Activated CD8-positive, alpha-beta T cell treated with anti-CD3 and anti-CD28 coated beads, Interleukin-2, amount 10 ng/mL, durations not matched to agents 7 days and 5 days (primary cell): ENCODE measurements around the gene SH2D1B. TPM values are rescaled to one million over a fixed set of nuclear protein-coding genes. Genes with fewer than 3 reads are reported as not detected.
"Not testable (repeated sequence)": the region's sequence is repeated elsewhere in the genome, so short reads cannot be mapped to it uniquely, and the experiment has no call there.

Experiments used
- ATAC-seq: fragments of 150-1000 bp; cut with Tn5 transposase; one replicate; pipeline ENCODE4 v1.10.0; 2021; ENCODE audit warnings: moderate library complexity
- CTCF ChIA-PET: fragments of 350-600 bp; sonication (Branson Sonifier 250); formaldehyde crosslinking; loops from one replicate; lab custom pipeline; 2021; ENCODE audit warnings: antibody characterized with exemption; lab: Charles Lee
- POLR2A ChIA-PET: fragments of 350-600 bp; sonication (Branson Sonifier 250); formaldehyde crosslinking; loops from one replicate; lab custom pipeline; 2021; ENCODE audit warnings: antibody characterized with exemption; lab: Charles Lee
- DNase-seq: peaks from one replicate; pipeline ENCODE4 v3.0.0-alpha.2; 2020
- H3K27ac Mint-ChIP-seq: one replicate; pipeline ENCODE4 v1.8.0; 2021; ENCODE audit warnings: mild to moderate bottlenecking, mixed read lengths
- H3K27me3 Mint-ChIP-seq: one replicate; pipeline ENCODE4 v1.8.0; 2021; ENCODE audit warnings: low read depth, mixed read lengths
- H3K36me3 Mint-ChIP-seq: one replicate; pipeline ENCODE4 v1.8.0; 2021; ENCODE audit warnings: low read depth, mixed read lengths
- H3K4me1 Mint-ChIP-seq: one replicate; pipeline ENCODE4 v1.8.0; 2021; ENCODE audit warnings: low read depth, mixed read lengths
- H3K4me3 Mint-ChIP-seq: one replicate; pipeline ENCODE4 v1.8.0; 2021; ENCODE audit warnings: mild to moderate bottlenecking, mixed read lengths
- H3K9me3 Mint-ChIP-seq: one replicate; pipeline ENCODE4 v1.8.0; 2022; ENCODE audit warnings: mixed read lengths; ENCODE audit not compliant: insufficient read depth
- total RNA-seq, 2 experiments: library from RNA; stranded (reverse); gene quantifications; one replicate each; pipeline ENCODE4 v1.2.3, GENCODE V29; 2021

The SH2D1B gene
- total RNA-seq, 2 experiments from 2014 or later = not detected

DNA sequence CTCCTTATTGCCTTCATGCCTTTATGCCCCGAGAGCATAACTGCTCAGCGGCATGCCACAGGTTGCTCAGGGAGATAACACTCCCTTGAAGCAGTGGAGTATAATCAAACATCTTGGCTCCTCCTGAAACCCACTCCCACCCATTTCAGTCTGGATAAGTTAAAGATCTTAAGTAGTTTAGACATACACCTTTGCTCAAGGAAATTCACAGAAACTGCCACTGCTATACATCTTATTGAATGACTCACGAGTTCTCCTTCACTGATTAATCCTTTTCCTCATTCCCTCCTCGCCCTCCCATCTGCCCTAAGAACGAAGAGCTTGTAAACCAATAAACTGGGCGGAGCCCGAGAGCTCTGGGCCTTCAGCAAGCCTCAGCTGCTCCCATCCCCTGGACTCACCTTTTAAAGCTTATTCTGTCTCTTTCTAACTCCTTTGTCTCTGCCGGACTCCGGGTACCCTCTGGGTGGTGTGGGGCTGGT, 7.6 kb upstream of the SH2D1B start:
- CTCF ChIA-PET, H3K9me3 Mint-ChIP-seq, H3K4me1 Mint-ChIP-seq, POLR2A ChIA-PET, H3K36me3 Mint-ChIP-seq, H3K4me3 Mint-ChIP-seq, H3K27ac Mint-ChIP-seq, DNase-seq, ATAC-seq: not testable (repeated sequence)
- H3K27me3 Mint-ChIP-seq = peaks cover 13% of the 10 kb centered on the region

GRCh38 chr1:162418584-162418983, 6.6 kb upstream of the SH2D1B start:
- H3K4me3 Mint-ChIP-seq, H3K27ac Mint-ChIP-seq, H3K27me3 Mint-ChIP-seq, POLR2A ChIA-PET, H3K36me3 Mint-ChIP-seq, ATAC-seq, H3K9me3 Mint-ChIP-seq, DNase-seq, H3K4me1 Mint-ChIP-seq: not testable (repeated sequence)
- CTCF ChIA-PET = interaction anchor here (0.5 kb wide), 1 partner anchor 155 kb away, joined by 3 read pairs; no protein-coding TSS in a partner anchor

- ChIA-PET CTCF (no interaction called here), POLR2A (no interaction called here)
- Mint-ChIP-seq H3K9me3 (no peaks in the 10 kb centered on the region), H3K36me3 (no peaks in the 10 kb centered on the region), H3K27ac (no peak overlapping the region), H3K4me1 (no peaks in the 10 kb centered on the region), H3K4me3 (no peak overlapping the region), H3K27me3 (peaks cover 10% of the 10 kb centered on the region)
- no peak for DNase-seq
- no peak for ATAC-seq
These were observed 5.7 kb upstream of the SH2D1B start for GRCh38 chr1:162417650-162418049.

GRCh38 chr1:162416909-162417308, 5.0 kb upstream of the SH2D1B start:
- H3K36me3 Mint-ChIP-seq = no peaks in the 10 kb centered on the region
- no peaks in the 10 kb centered on the region for H3K9me3 Mint-ChIP-seq
- ChIA-PET POLR2A (no interaction called here), CTCF (no interaction called here)
- H3K4me3 Mint-ChIP-seq = no peak overlapping the region
- peaks cover 10% of the 10 kb centered on the region for H3K27me3 Mint-ChIP-seq
- no peak overlapping the region for H3K27ac Mint-ChIP-seq
- H3K4me1 Mint-ChIP-seq = no peaks in the 10 kb centered on the region
- DNase-seq (no peak), ATAC-seq (no peak)

- DNase-seq (no peak), ATAC-seq (no peak)
- ChIA-PET CTCF (no interaction called here), POLR2A (no interaction called here)
- Mint-ChIP-seq H3K27ac (no peak overlapping the region), H3K4me3 (no peak overlapping the region), H3K27me3 (peaks cover 10% of the 10 kb centered on the region), H3K36me3 (no peaks in the 10 kb centered on the region), H3K4me1 (no peaks in the 10 kb centered on the region), H3K9me3 (no peaks in the 10 kb centered on the region)
These were observed 4.3 kb upstream of the SH2D1B start for GRCh38 chr1:162416215-162416614.

GRCh38 chr1:162407539-162407938, 4.4 kb downstream of the SH2D1B start:
- DNase-seq (no peak), ATAC-seq (no peak)
- H3K27me3 Mint-ChIP-seq = peaks cover 5% of the 10 kb centered on the region
- ChIA-PET CTCF (no interaction called here), POLR2A (no interaction called here)
- no peaks in the 10 kb centered on the region for H3K9me3 Mint-ChIP-seq
- no peaks in the 10 kb centered on the region for H3K36me3 Mint-ChIP-seq
- no peaks in the 10 kb centered on the region for H3K4me1 Mint-ChIP-seq
- no peak overlapping the region for H3K27ac Mint-ChIP-seq
- no peak overlapping the region for H3K4me3 Mint-ChIP-seq

DNA sequence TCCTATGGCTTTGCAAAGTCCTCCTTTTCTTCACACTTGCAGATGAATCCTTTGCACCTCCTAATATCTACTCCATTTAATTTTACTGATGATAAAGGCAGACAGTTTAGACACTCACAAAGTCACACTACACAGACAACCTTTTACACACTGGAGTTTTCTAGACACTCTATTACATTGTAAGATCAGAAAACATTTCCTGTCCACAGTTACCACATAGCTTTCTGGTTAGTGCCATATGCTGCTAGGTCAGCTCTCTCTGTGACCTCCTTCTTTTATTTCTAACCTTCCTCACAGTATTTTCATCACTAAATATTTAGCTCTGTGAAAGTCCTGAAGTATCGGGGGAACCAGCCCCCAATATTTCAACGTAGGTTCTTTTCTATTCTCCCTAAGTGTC, 5.1 kb downstream of the SH2D1B start:
- DNase-seq = no peak
- POLR2A ChIA-PET = no interaction called here
- no peak overlapping the region for H3K27ac Mint-ChIP-seq

DNA sequence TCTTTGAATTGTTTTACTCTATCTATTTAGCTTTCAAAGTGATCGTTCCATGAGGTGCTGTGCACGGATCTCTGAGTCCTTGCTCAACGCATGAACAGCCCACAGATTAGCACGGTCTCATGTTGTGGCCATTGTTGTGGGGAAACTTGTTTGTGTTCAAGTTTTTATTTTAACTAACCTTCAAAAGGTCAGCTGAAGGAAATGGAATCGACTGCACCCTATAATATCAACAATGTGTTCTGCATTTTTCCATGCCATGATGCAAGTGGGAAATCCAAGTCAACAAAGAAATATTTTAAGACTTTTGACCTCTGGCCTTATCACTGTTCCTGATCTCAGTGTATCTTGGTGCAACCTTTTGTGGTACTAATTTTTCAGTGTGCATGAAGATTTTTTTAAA, 6.1 kb downstream of the SH2D1B start:
- DNase-seq = no peak
- H3K36me3 Mint-ChIP-seq = no peaks in the 10 kb centered on the region
- no peaks in the 10 kb centered on the region for H3K4me1 Mint-ChIP-seq
- CTCF ChIA-PET = no interaction called here
- ATAC-seq = no peak
- no peaks in the 10 kb centered on the region for H3K9me3 Mint-ChIP-seq
- peaks cover 5% of the 10 kb centered on the region for H3K27me3 Mint-ChIP-seq
- H3K4me3 Mint-ChIP-seq = no peak overlapping the region
- POLR2A ChIA-PET = no interaction called here
- no peak overlapping the region for H3K27ac Mint-ChIP-seq

More for the DNA sequence above, 5.1 kb downstream of the SH2D1B start:
- no peaks in the 10 kb centered on the region for H3K4me1 Mint-ChIP-seq
- CTCF ChIA-PET = no interaction called here
- ATAC-seq = no peak
- H3K4me3 Mint-ChIP-seq = no peak overlapping the region
- peaks cover 5% of the 10 kb centered on the region for H3K27me3 Mint-ChIP-seq
- H3K9me3 Mint-ChIP-seq = no peaks in the 10 kb centered on the region
- no peaks in the 10 kb centered on the region for H3K36me3 Mint-ChIP-seq

GRCh38 chr1:162404550-162405160, 7.3 kb downstream of the SH2D1B start:
- POLR2A ChIA-PET = interaction anchor here (0.6 kb wide), 1 partner anchor 23 kb away, joined by 3 read pairs; the partner anchor contains the start of gene C1orf226
- ATAC-seq (no peak), DNase-seq (no peak)
- H3K36me3 Mint-ChIP-seq = no peaks in the 10 kb centered on the region
- CTCF ChIA-PET = no interaction called here
- no peaks in the 10 kb centered on the region for H3K9me3 Mint-ChIP-seq
- H3K4me3 Mint-ChIP-seq = no peak overlapping the region
- peaks cover 5% of the 10 kb centered on the region for H3K27me3 Mint-ChIP-seq
- H3K4me1 Mint-ChIP-seq = no peaks in the 10 kb centered on the region
- H3K27ac Mint-ChIP-seq = no peak overlapping the region

DNA sequence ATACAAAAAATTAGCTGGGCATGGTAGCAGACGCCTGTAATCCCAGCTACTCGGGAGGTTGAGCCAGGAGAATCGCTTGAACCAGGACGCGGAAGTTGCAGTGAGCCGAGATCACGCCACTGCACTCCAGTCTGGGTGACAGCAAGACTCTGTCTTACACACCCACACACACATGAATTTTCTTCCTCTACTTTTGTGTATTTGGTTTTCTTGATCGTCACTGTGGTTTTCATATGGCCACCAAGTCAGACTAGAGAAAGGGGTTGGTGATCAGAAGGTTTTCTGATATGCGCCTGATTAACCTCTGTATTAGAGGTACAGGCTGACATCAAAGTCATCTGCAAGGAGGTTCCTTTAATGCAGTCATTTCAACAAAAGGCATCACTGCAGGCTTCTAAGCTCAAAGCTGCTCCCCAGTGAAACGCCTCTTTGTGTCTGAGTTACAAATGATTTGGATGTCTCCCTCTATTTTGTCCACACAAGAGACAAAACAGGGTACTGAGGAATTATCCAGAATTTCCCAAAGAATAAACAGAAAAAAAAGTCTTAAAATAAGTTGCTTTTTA, 11.1 kb downstream of the SH2D1B start:
- no peak for DNase-seq
- no peaks in the 10 kb centered on the region for H3K9me3 Mint-ChIP-seq
- peaks cover 22% of the 10 kb centered on the region for H3K27me3 Mint-ChIP-seq
- no peak for ATAC-seq
- no peak overlapping the region for H3K4me3 Mint-ChIP-seq
- H3K4me1 Mint-ChIP-seq = no peaks in the 10 kb centered on the region
- POLR2A ChIA-PET = no interaction called here
- H3K27ac Mint-ChIP-seq = no peak overlapping the region
- no peaks in the 10 kb centered on the region for H3K36me3 Mint-ChIP-seq
- CTCF ChIA-PET = interaction anchor here (1.1 kb wide), 1 partner anchor 9 kb away, joined by 3 read pairs; no protein-coding TSS in a partner anchor

- ChIA-PET POLR2A (no interaction called here), CTCF (no interaction called here)
- Mint-ChIP-seq H3K4me1 (no peaks in the 10 kb centered on the region), H3K36me3 (no peaks in the 10 kb centered on the region), H3K27me3 (peaks cover 20% of the 10 kb centered on the region), H3K4me3 (no peak overlapping the region), H3K27ac (no peak overlapping the region), H3K9me3 (no peaks in the 10 kb centered on the region)
- DNase-seq (no peak), ATAC-seq (no peak)
These were observed 12.8 kb downstream of the SH2D1B start for GRCh38 chr1:162398999-162399580.

- Mint-ChIP-seq H3K9me3 (no peaks in the 10 kb centered on the region), H3K36me3 (no peaks in the 10 kb centered on the region), H3K4me1 (no peaks in the 10 kb centered on the region), H3K27ac (no peak overlapping the region), H3K27me3 (peaks cover 20% of the 10 kb centered on the region), H3K4me3 (no peak overlapping the region)
- ChIA-PET POLR2A (no interaction called here), CTCF (no interaction called here)
- ATAC-seq = no peak
- no peak for DNase-seq
These were observed 13.9 kb downstream of the SH2D1B start for GRCh38 chr1:162397943-162398560.
